Measurements from ENCODE around the gene PHPT1. TPM values are rescaled to one million over a fixed set of nuclear protein-coding genes. Genes with fewer than 3 reads are reported as not detected.

PHPT1 gene
- 49.8 and 55.1 TPM in 2 replicates for total RNA-seq

DNA sequence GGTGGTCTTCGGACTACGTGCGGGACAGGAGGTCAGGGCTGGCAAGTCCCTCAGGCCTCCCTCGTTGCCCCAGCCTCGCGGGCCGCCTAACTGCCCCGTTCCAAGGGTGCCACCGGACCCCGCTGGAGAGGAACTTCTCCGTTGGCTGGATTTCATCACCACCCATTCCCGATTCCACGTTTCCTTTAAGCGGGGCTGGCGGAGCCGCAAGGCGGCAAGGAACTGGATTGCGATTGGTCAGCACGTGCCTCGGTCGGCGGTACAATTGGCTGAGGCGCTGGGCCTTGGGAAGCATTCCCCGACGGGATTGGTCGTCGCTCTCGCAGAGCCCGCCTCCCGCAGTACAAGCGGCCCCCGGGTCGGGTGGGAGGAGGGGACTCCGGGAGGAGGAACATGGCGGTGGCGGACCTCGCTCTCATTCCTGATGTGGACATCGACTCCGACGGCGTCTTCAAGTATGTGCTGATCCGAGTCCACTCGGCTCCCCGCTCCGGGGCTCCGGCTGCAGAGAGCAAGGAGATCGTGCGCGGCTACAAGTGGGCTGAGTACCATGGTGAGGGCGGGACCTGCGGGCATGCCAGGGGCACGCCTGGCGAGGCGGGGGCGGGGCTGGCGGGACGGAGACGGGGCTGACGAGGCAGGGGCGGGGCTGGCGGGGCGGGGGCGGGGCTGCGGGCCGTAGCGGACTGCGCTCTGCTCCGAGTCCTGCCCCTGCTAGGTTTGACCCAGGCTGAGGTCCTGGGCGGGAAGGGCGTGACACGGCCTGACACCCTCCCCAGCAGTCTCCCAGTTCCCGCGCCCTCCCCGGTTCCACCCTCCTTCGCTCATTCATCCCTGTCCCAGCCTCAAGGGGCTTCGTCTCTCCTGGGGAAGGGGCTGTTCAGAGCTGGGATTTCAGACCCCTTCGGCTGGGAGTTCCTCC is at the start of gene PHPT1:
Gene PHPT1, plus strand, starts transcription at position 372 of the 922 bp plus-strand sequence. Its CDS starts 22 bp downstream, at position 394.

DNA sequence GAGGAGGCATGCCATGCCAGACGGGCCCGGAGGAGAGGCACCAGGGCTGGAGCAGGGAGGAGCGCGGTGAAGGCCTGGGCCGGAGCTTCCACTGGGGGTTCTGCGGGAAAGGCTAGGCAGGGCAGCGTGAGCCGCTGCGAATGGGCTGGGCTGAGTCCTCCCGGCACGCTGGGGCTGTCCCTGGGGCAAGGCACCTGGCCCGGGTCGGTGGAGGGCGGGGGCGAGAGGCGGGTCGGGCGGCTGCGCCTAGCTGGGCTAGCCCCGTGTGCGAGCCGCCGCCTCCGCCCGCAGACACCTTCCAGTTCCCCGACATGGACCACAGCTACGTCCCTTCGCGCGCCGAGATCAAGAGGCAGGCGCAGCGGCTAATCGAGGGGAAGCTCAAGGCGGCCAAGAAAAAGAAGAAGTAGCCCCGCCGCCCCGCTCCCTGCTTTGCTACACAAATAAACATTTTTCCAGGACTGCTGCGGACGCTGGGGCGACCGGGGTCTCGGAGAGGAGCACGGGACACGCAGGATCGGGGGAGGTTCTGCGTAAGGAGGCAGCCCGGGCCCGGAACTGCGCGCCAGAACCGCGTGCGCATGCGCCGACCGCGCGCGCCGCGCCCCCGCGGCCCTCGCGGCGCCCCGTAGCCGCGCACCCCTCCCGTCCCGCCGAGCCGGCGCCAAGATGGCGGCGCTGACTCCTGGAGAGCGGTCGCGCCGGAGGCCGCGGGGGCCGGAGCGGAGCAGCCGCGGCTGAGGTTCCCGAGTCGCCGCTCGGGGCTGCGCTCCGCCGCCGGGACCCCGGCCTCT is 41.7 kb upstream of the PHPT1 start, which contains the start of gene RABL6:
Gene RABL6, plus strand, starts transcription at position 668 of the 794 bp plus-strand sequence. CDS start 249 bp downstream, outside the sequence.

DNA sequence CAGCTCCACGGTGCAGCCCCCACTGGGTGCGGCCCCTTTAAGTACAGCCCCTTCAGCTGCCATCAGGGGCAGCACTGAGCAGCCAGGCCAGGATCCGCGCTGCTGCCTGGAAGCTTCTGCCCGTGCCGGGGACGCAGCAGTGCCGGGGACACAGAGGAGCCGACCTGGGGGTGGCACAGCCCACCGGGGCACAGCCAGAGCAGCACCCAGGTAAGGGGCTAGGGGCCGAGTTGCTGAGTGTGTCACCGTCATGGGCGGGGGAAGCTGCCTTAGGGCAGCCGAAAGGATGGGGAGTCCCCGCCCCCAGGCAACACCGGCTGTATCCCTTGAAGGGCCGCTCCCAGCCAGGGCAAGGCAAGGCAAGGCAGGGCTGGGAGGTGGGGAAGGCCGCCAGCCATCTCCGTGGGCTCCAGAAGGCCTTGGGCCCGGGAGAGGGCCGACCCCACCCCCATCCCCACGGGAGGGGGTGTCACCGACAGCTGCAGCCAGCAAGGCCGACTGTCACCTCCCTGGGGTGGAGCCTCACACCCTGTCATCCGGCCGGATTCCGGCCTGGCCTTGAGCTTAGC is 6.7 kb upstream of the PHPT1 start, which contains the start of gene AJM1:
Gene AJM1, plus strand, starts transcription at position 99 of the 569 bp plus-strand sequence. CDS start 1,937 bp downstream, outside the sequence.

DNA sequence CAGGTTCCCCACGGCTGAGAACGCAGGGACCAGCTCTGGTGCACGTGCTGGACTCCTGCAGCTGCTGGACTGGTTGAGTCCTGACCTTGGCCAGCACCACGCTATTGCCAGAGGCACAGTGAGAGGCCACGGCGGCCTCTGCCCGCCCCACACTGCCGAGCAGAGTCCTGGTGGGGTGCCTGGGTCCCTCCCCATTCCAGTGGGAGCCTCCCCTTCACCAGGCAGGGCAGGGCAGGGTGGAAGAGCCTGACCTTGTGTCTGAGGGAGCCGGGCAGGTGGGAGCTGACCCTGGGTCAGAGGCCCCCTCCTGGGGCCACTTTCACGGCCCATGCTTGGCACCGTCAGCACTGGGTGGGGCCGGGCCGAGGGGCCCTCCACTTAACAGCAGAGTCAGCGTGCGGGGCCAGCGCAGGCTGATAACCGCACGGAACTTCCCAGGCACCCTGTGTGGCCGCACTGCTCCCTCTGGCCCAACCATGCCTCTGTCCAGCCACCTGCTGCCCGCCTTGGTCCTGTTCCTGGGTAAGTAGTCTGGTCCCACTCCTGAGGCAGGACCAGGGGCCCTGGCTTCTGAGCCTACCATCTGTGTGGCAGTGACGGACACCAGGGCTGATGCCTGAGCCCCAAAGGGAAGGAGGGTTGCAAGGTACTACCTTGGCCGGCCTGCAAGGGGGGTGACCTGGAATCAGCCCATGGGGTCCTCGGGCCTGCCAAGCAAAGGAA is 2.9 kb downstream of the PHPT1 start, which contains the start of gene MAMDC4:
Gene MAMDC4, plus strand, starts transcription at position 406 of the 723 bp plus-strand sequence. Its CDS starts 71 bp downstream, at position 477.

DNA sequence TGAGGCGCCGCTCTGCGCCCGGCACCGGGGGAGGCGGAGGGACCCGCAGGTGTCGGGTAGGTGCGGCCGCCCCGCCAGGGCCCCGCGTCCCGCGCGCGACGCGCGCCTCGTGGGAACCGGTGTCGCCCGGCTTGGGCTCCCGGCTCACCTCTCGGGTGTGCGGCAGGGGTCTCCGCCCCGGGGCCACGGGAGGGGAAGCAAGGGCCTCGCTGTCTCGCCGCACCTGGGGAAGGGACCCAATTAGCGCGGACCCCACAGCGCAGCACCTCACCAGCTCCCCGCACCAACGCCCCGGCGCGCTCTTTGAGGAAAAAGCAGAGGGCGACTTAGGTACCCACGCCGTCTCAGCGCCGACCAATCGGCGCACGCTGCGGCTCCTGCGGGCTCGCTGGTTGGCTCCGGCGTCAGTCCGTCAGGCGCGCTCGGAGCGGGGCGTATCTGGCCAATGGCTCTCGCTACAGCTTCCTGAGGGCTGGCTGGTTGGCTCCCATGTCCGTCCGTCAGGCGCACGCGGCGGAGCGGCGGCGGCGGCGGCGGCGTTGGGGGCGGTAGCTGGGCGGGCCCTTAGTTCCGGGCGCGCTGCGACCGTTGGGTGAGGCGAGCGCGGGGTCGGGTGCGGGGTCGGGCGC is 36.9 kb downstream of the PHPT1 start, which contains the start of gene TRAF2:
Gene TRAF2, plus strand, starts transcription at position 567 of the 629 bp plus-strand sequence. CDS start 12,225 bp downstream, outside the sequence.

Small RNAs within 50 kb of the gene (small RNA-seq; reads per million reads assigned to genes)
- gene AL355987.2 (not detected), gene MIR4292 (not detected), gene MIR4479 (not detected)

Other genes starting within 250 kb of the PHPT1 start
- gene EGFL7, start 186.5 kb upstream of the PHPT1 start, total RNA-seq = 4.5 and 8.1 TPM in 2 replicates
- gene AGPAT2, start 162.0 kb upstream of the PHPT1 start, total RNA-seq = 36.0 and 37.6 TPM in 2 replicates
- 0.12 TPM in 1 of 2 replicates, not detected in the other for gene DIPK1B, start 136.8 kb upstream of the PHPT1 start, total RNA-seq
- gene LCN10, start 106.5 kb upstream of the PHPT1 start, total RNA-seq = not detected in 2 replicates
- gene LCN6, start 100.9 kb upstream of the PHPT1 start, total RNA-seq = not detected in 2 replicates
- gene LCN8, start 91.2 kb upstream of the PHPT1 start, total RNA-seq = not detected in 2 replicates
- not detected in 2 replicates for gene LCN15, start 84.9 kb upstream of the PHPT1 start, total RNA-seq
- gene TMEM141, start 58.1 kb upstream of the PHPT1 start, total RNA-seq = 28.6 and 32.7 TPM in 2 replicates
- 0.16 and 0.73 TPM in 2 replicates for gene CCDC183, start 53.1 kb upstream of the PHPT1 start, total RNA-seq
- gene RABL6, start 41.5 kb upstream of the PHPT1 start, total RNA-seq = 83.5 and 85.7 TPM in 2 replicates
- 0.85 and 0.97 TPM in 2 replicates for gene AJM1, start 6.9 kb upstream of the PHPT1 start, total RNA-seq
- 1.1 and 1.9 TPM in 2 replicates for gene MAMDC4, start 2.9 kb downstream of the PHPT1 start, total RNA-seq
- gene EDF1, start 16.9 kb downstream of the PHPT1 start, total RNA-seq = 119 and 175 TPM in 2 replicates
- gene TRAF2, start 37.1 kb downstream of the PHPT1 start, total RNA-seq = 6.6 and 6.8 TPM in 2 replicates
- gene FBXW5, start 95.3 kb downstream of the PHPT1 start, total RNA-seq = 133 and 152 TPM in 2 replicates
- 1.1 TPM in 1 of 2 replicates, not detected in the other for gene C8G, start 95.8 kb downstream of the PHPT1 start, total RNA-seq
- gene LCN12, start 102.9 kb downstream of the PHPT1 start, total RNA-seq = 0.24 TPM in 1 of 2 replicates, not detected in the other
- 16.9 and 20.2 TPM in 2 replicates for gene PTGDS, start 128.1 kb downstream of the PHPT1 start, total RNA-seq
- 2.4 and 3.5 TPM in 2 replicates for gene LCNL1, start 133.6 kb downstream of the PHPT1 start, total RNA-seq
- gene PAXX, start 143.0 kb downstream of the PHPT1 start, total RNA-seq = 7.3 and 8.5 TPM in 2 replicates
- 0.32 and 2.4 TPM in 2 replicates for gene CLIC3, start 147.2 kb downstream of the PHPT1 start, total RNA-seq
- gene ABCA2, start 178.8 kb downstream of the PHPT1 start, total RNA-seq = 11.9 and 15.1 TPM in 2 replicates
- not detected in 2 replicates for gene FUT7, start 182.7 kb downstream of the PHPT1 start, total RNA-seq
- 4.7 and 6.9 TPM in 2 replicates for gene NPDC1, start 196.8 kb downstream of the PHPT1 start, total RNA-seq
- not detected in 2 replicates for gene ENTPD2, start 204.7 kb downstream of the PHPT1 start, total RNA-seq
- gene SAPCD2, start 221.1 kb downstream of the PHPT1 start, total RNA-seq = 1.6 and 1.8 TPM in 2 replicates
- gene UAP1L1, start 228.1 kb downstream of the PHPT1 start, total RNA-seq = 32.5 and 40.4 TPM in 2 replicates
- 81.1 and 82.9 TPM in 2 replicates for gene MAN1B1, start 237.6 kb downstream of the PHPT1 start, total RNA-seq